A549 (cell line): ENCODE results near the gene DCN. TPM values are rescaled to one million over a fixed set of nuclear protein-coding genes. Genes with fewer than 3 reads are reported as not detected.

Source experiments
- ATAC-seq, 2 experiments: fragments of 200-7000 bp in 1 of 2; fragments of >200 bp in 1 of 2; cut with Nextera tagmentation in 1 of 2; cut with Tn5 transposase in 1 of 2; 3 replicates each; pipeline versions ENCODE4 v1.8.0 to v1.9.1; 2018 to 2020; ENCODE audit warnings: mild to moderate bottlenecking in 1 of 2, moderate library complexity in 1 of 2
- CTCF ChIA-PET: fragments of 300-600 bp; sonication (Branson Sonifier 250); formaldehyde crosslinking; extraction: SDS; loops from one replicate; lab custom pipeline; 2021; ENCODE audit warnings: antibody characterized with exemption, inconsistent platforms; lab: Yijun Ruan, JAX
- POLR2A ChIA-PET: fragments of 350-600 bp; formaldehyde crosslinking; extraction: SDS; loops from one replicate; lab custom pipeline; 2021; ENCODE audit warnings: antibody characterized with exemption, inconsistent platforms; lab: Yijun Ruan, JAX
- DNase-seq, 2 experiments: peaks; one replicate each; pipeline versions ENCODE4 v3.0.0 to v3.0.0-alpha.2; 2011 to 2016; ENCODE audit warnings: low read depth in 1 of 2, low spot score in 1 of 2
- FAIRE-seq: peaks from 2 replicates; lab custom pipeline; 2011; peaks lifted over from hg19 to GRCh38; lab: Jason Lieb, UNC
- H3K27ac ChIP-seq, 2 experiments: fragments of >200 bp; sonication (Bioruptor Twin); formaldehyde crosslinking; 3 replicates each; pipeline ENCODE4 v1.5.1; 2016 to 2017
- H3K4me1 ChIP-seq: fragments of >200 bp; sonication (Bioruptor Twin); formaldehyde crosslinking; 3 replicates; pipeline ENCODE4 v1.6.1; 2016
- H3K4me2 ChIP-seq: fragments of >200 bp; sonication (Bioruptor Twin); formaldehyde crosslinking; 3 replicates; pipeline ENCODE4 v1.6.1; 2016
- H3K4me3 ChIP-seq: fragments of >200 bp; sonication (Bioruptor Twin); formaldehyde crosslinking; 3 replicates; pipeline ENCODE4 v1.5.1; 2016
- H3K9me3 ChIP-seq: fragments of >200 bp; sonication (Bioruptor Twin); formaldehyde crosslinking; 3 replicates; pipeline ENCODE4 v1.6.1; 2016
- CHD4 ChIP-seq: fragments of 200-600 bp; sonication (generic); IDR thresholded peaks from 2 replicates; pipeline ENCODE4 v1.6.1; 2016; ENCODE audit warnings: antibody characterized with exemption, mild to moderate bottlenecking, borderline replicate concordance
- EHF ChIP-seq: fragments of 250-450 bp; sonication (Bioruptor Pico); IDR thresholded peaks from 2 replicates; pipeline ENCODE4 v1.5.0; 2020; ENCODE audit warnings: mild to moderate bottlenecking
- KDM1A ChIP-seq: fragments of 200-600 bp; sonication (generic); IDR thresholded peaks from 2 replicates; pipeline ENCODE4 v1.6.1; 2016; ENCODE audit warnings: low read depth, mild to moderate bottlenecking
- MAFK ChIP-seq: fragments of 450-650 bp; IDR thresholded peaks from 2 replicates; pipeline ENCODE4 v1.6.1; 2014; ENCODE audit not compliant: partially characterized antibody
- MAZ ChIP-seq: fragments of 150-350 bp; IDR thresholded peaks from 2 replicates; pipeline ENCODE4 v1.6.1; 2014; ENCODE audit warnings: antibody characterized with exemption, low read depth, low read length, borderline replicate concordance
- PBX3 ChIP-seq: IDR thresholded peaks from 2 replicates; pipeline ENCODE4 v1.6.1; 2012
- POLR2A ChIP-seq: IDR thresholded peaks from 2 replicates; pipeline ENCODE4 v1.6.1; 2012; ENCODE audit warnings: mild to moderate bottlenecking, low read length
- RAD21 ChIP-seq, 2 experiments: fragments of >200 bp in 1 of 2; sonication (Bioruptor Twin) in 1 of 2; formaldehyde crosslinking in 1 of 2; IDR thresholded peaks in 1 of 2; conservative IDR thresholded peaks in 1 of 2; 2 replicates in 1 of 2; 3 replicates in 1 of 2; pipeline ENCODE4 v1.6.1; 2012 to 2018; ENCODE audit warnings: inconsistent platforms in 1 of 2
- RARB ChIP-seq: fragments of 250-450 bp; sonication (Bioruptor Pico); IDR thresholded peaks from 2 replicates; pipeline ENCODE4 v1.8.0; 2021; ENCODE audit warnings: mild to moderate bottlenecking, moderate library complexity
- RCOR1 ChIP-seq: fragments of 150-350 bp; IDR thresholded peaks from 2 replicates; pipeline ENCODE4 v1.6.1; 2014; ENCODE audit warnings: antibody characterized with exemption, low read length, low read depth
- REST ChIP-seq: fragments of 200-600 bp; sonication (generic); IDR thresholded peaks from 2 replicates; pipeline ENCODE4 v1.6.1; 2016; ENCODE audit warnings: antibody characterized with exemption, mild to moderate bottlenecking, moderate library complexity
- RNF2 ChIP-seq: fragments of 200-600 bp; sonication (generic); IDR thresholded peaks from 2 replicates; pipeline ENCODE4 v1.6.1; 2016; ENCODE audit warnings: low read depth, mild to moderate bottlenecking, antibody characterized with exemption, moderate library complexity, borderline replicate concordance
- TFCP2L1 ChIP-seq: fragments of 250-450 bp; sonication (Bioruptor Pico); IDR thresholded peaks from 2 replicates; pipeline ENCODE4 v1.5.0; 2021; ENCODE audit warnings: mild to moderate bottlenecking
- TP53 ChIP-seq: fragments of 250-450 bp; sonication (Bioruptor Pico); IDR thresholded peaks from 2 replicates; pipeline ENCODE4 v1.5.0; 2021; ENCODE audit warnings: mild to moderate bottlenecking, moderate library complexity
- ZC3H11A ChIP-seq: fragments of 450-650 bp; IDR thresholded peaks from 2 replicates; pipeline ENCODE4 v1.6.1; 2014; ENCODE audit warnings: antibody characterized with exemption, mild to moderate bottlenecking
- ZFP36 ChIP-seq: fragments of 450-650 bp; IDR thresholded peaks from 2 replicates; pipeline ENCODE4 v1.6.1; 2014; ENCODE audit warnings: borderline replicate concordance; ENCODE audit not compliant: partially characterized antibody
- WGBS: methylation state at CpG from one replicate; pipeline ENCODE4 v1.1.6; 2017; ENCODE audit errors: missing lambda C conversion rate; 5-methylcytosine and 5-hydroxymethylcytosine counted together
- polyA plus RNA-seq, 4 experiments: library from polyadenylated mRNA; depleted of rRNA in 3 of 4; stranded (reverse); fragments of >200 nt; fragmentation: RNase III in 1 of 4; extraction: RNeasy Plus Mini Kit Qiagen cat#74134 plus additional on column Dnase treatment in 1 of 4; gene quantifications; 2 replicates in 3 of 4; 3 replicates in 1 of 4; pipeline ENCODE4 v1.2.3, GENCODE V29; 2011 to 2017
- TF ChIP-seq, protein P1 (sequence below): fragments of 250-450 bp; sonication (Bioruptor Pico); IDR thresholded peaks from 2 replicates; pipeline ENCODE4 v1.5.0; 2020; ENCODE audit warnings: low read depth, mild to moderate bottlenecking, moderate library complexity

Gene DCN
- polyA plus RNA-seq, 2 of the 4 experiments (the other 2 are of a cell fraction) = 1.0 TPM; not detected in 1

GRCh38 chr12:91183551-91183950, 934 bp upstream of the DCN start:
- DNase-seq (no peak), ATAC-seq (no peak), FAIRE-seq (no peak)
- Histone ChIP-seq H3K4me3 (no peak overlapping the region), H3K27ac (no peak overlapping the region), H3K4me1 (no peaks in the 10 kb centered on the region), H3K4me2 (no peak overlapping the region), H3K9me3 (no peaks in the 10 kb centered on the region)
- POLR2A ChIA-PET = no interaction called here
- CTCF ChIA-PET = no interaction called here
- WGBS = 4% methylated on average over 2 of the region's 2 CpGs
- no peak for TF ChIP-seq MAFK
- no peak for TF ChIP-seq ZFP36
- TF ChIP-seq POLR2A = no peak
- TF ChIP-seq RCOR1 = no peak
- no peak for TF ChIP-seq REST
- no peak for TF ChIP-seq ZC3H11A
- no peak for TF ChIP-seq RAD21 (conservative IDR thresholded peaks at IDR 0.05 in 1 of 2, IDR thresholded peaks at IDR 0.05 in 1 of 2)

DNA sequence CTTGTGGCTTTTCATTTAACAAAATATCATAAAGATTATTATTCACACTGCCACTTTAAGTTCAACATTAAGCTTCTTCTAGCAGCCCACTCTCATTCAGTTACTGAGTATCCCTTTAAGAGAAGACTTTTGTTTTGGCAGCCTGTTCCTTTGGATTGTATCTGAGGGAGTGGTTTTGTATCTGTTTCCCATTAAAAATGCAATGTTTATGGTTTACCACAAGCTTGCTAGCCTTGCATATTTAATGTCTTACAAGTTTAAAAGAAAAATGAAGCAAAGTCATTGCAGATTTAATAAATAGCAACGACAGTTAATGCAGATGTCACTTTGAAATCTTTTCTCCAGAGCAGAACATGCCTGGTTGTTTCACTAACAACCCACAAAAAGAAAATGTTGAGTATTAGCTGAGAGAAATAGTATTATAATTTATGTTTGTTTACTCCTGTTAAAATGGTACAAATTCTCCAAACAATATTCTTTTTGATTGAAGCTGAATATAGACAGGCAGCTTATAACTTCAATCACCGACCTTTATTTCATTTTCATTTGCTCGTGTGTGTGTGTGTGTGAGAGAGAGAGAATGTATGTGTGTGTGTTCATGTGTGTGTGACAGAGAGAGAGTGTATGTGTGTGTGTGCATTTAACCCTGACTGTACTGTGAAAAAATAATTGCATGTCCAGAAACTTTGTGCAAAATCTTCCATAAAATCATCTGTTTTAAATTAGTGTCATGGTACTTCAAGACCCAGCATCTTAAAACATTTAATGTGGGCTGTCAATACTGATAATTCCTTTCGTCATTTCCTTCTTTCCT, 1.8 kb downstream of the DCN start:
- 38% methylated on average over 4 of the region's 4 CpGs for WGBS
- Histone ChIP-seq H3K27ac (no peak overlapping the region), H3K9me3 (no peaks in the 10 kb centered on the region)
- ChIA-PET CTCF (interaction anchor here (0.9 kb wide), 1 partner anchor 15 kb away, joined by 3 read pairs; no protein-coding TSS in a partner anchor), POLR2A (no interaction called here)
- no peak for FAIRE-seq
- no peak for TF ChIP-seq RARB (CRISPR knock-in tag)
- TF ChIP-seq PBX3 = no peak
- TF ChIP-seq EHF (CRISPR knock-in tag) = no peak
- TF ChIP-seq MAZ = no peak
- TF ChIP-seq CHD4 = no peak
- TF ChIP-seq RNF2 = no peak
- no peak for TF ChIP-seq KDM1A
- TF ChIP-seq, protein P1, sequence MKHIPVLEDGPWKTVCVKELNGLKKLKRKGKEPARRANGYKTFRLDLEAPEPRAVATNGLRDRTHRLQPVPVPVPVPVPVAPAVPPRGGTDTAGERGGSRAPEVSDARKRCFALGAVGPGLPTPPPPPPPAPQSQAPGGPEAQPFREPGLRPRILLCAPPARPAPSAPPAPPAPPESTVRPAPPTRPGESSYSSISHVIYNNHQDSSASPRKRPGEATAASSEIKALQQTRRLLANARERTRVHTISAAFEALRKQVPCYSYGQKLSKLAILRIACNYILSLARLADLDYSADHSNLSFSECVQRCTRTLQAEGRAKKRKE (CRISPR knock-in tag) = no peak
- TF ChIP-seq TFCP2L1 (CRISPR knock-in tag) = no peak
- TF ChIP-seq TP53 (CRISPR knock-in tag) = no peak
- TF ChIP-seq, all 56 proteins: peak for 0
- no peak for ATAC-seq
- DNase-seq = no peak
- Histone ChIP-seq H3K4me3 (no peak overlapping the region), H3K4me2 (no peak overlapping the region), H3K4me1 (no peaks in the 10 kb centered on the region)
